K562 (cell line): ENCODE measurements around the gene BBX. TPM values are rescaled to one million over a fixed set of nuclear protein-coding genes. Genes with fewer than 3 reads are reported as not detected.

ENCODE experiments used
- ATAC-seq: fragments of 200-7000 bp; cut with Tn5 transposase; 3 replicates; pipeline ENCODE4 v1.9.1; 2020; ENCODE audit warnings: moderate library complexity
- BruUV-seq: library from RNA; stranded (reverse); fragments of 400-500 nt; replicated peaks from 2 replicates; lab custom pipeline; 2021; lab: Mats Ljungman, UMichigan
- CTCF ChIA-PET: fragments of 300-600 bp; formaldehyde crosslinking; extraction: SDS; loops from one replicate; lab custom pipeline; 2021; ENCODE audit warnings: low intra/inter-chr PET ratio; lab: Yijun Ruan, JAX
- POLR2A ChIA-PET: fragments of 300-600, 350-650 bp; sonication (Branson Sonifier 250); formaldehyde crosslinking; extraction: SDS; loops from one replicate; lab custom pipeline; 2021; ENCODE audit warnings: antibody characterized with exemption, inconsistent platforms; lab: Yijun Ruan, JAX
- DNase-seq, 4 experiments: peaks; one replicate each; pipeline versions ENCODE4 v3.0.0 to v3.0.0-alpha.2; 2011 to 2018; ENCODE audit warnings: low spot score in 3 of 4, mixed read lengths in 3 of 4; ENCODE audit errors: extremely low read depth in 1 of 4
- FAIRE-seq: peaks from 2 replicates; lab custom pipeline; 2011; peaks lifted over from hg19 to GRCh38; lab: Jason Lieb, UNC
- H2AFZ ChIP-seq: 2 replicates; pipeline ENCODE4 v1.6.0; 2011; ENCODE audit warnings: low read depth, low read length, control low read depth, inconsistent platforms
- H3K27ac ChIP-seq: fragments of 200-600 bp; 3 replicates; pipeline ENCODE4 v1.8.0; 2011; ENCODE audit warnings: low read depth, mild to moderate bottlenecking, control low read depth, inconsistent platforms, low read length, moderate library complexity, mixed read lengths; ENCODE audit errors: extremely low read depth
- H3K27me3 ChIP-seq, 2 experiments: fragments of 300-600 bp in 1 of 2; 2 replicates in 1 of 2; 3 replicates in 1 of 2; pipeline versions ENCODE4 v1.6.0 to v1.8.0; 2011; ENCODE audit warnings: inconsistent platforms in 2 of 2, low read length in 2 of 2, mild to moderate bottlenecking in 1 of 2, mixed read lengths in 1 of 2, moderate library complexity in 1 of 2; ENCODE audit not compliant: control insufficient read depth in 2 of 2, insufficient read depth in 2 of 2
- H3K36me3 ChIP-seq: fragments of 300-600 bp; 3 replicates; pipeline ENCODE4 v1.8.0; 2011; ENCODE audit warnings: mild to moderate bottlenecking, low read length, inconsistent platforms; ENCODE audit not compliant: control insufficient read depth, insufficient read depth
- H3K4me1 ChIP-seq, 2 experiments: fragments of 200-600 bp in 1 of 2; replicated peaks in 1 of 2; 2 replicates in 1 of 2; 3 replicates in 1 of 2; pipeline versions ENCODE4 v1.5.1 to v1.8.0; 2011; ENCODE audit warnings: inconsistent platforms in 2 of 2, low read length in 2 of 2, mild to moderate bottlenecking in 1 of 2, mixed read lengths in 1 of 2, moderate library complexity in 1 of 2; ENCODE audit not compliant: control insufficient read depth in 2 of 2, insufficient read depth in 2 of 2
- H3K4me2 ChIP-seq: 2 replicates; pipeline ENCODE4 v1.6.1; 2011; ENCODE audit warnings: low read length, control low read depth, inconsistent platforms, mixed read lengths; ENCODE audit not compliant: insufficient read depth
- H3K4me3 ChIP-seq: fragments of 200-600 bp; sonication (generic), shearing (Covaris generic); 2 replicates; pipeline ENCODE4 v1.5.1; 2016; ENCODE audit warnings: control low read depth, inconsistent platforms
- H3K79me2 ChIP-seq: fragments of 200-600 bp; 3 replicates; pipeline ENCODE4 v1.8.0; 2011; ENCODE audit warnings: low read length, inconsistent platforms; ENCODE audit not compliant: control insufficient read depth, insufficient read depth
- H3K9ac ChIP-seq, 2 experiments: 2 replicates each; pipeline versions ENCODE4 v1.6.0 to v1.6.1; 2011; ENCODE audit warnings: low read depth in 2 of 2, low read length in 2 of 2, control low read depth in 1 of 2, inconsistent platforms in 1 of 2, mild to moderate bottlenecking in 1 of 2, mixed read lengths in 1 of 2; ENCODE audit not compliant: insufficient read depth in 1 of 2
- H3K9me1 ChIP-seq: one replicate; pipeline ENCODE4 v1.6.0; 2011; ENCODE audit warnings: inconsistent platforms, mild to moderate bottlenecking, low read length, moderate library complexity; ENCODE audit not compliant: control insufficient read depth, insufficient read depth
- H3K9me3 ChIP-seq: replicated peaks from 2 replicates; pipeline ENCODE4 v1.5.1; 2011; ENCODE audit warnings: low read depth, low read length, inconsistent platforms; ENCODE audit not compliant: control insufficient read depth, insufficient read depth
- H4K20me1 ChIP-seq: replicated peaks from 2 replicates; pipeline ENCODE4 v1.6.1; 2011; ENCODE audit warnings: low read length, inconsistent platforms, mixed read lengths; ENCODE audit not compliant: control insufficient read depth, insufficient read depth
- CCNT2 ChIP-seq: IDR thresholded peaks from 2 replicates; pipeline ENCODE4 v1.6.1; 2011; ENCODE audit warnings: borderline replicate concordance, low read depth, mild to moderate bottlenecking, moderate library complexity, mixed read lengths, low read length; ENCODE audit not compliant: insufficient read length; ENCODE audit errors: extremely low read depth
- CSDE1 ChIP-seq, 2 experiments: fragments of 450-650 bp; IDR thresholded peaks; 2 replicates each; pipeline ENCODE4 v1.6.1; 2016; ENCODE audit warnings: mild to moderate bottlenecking in 1 of 2
- FOXJ3 ChIP-seq: sonication (generic); formaldehyde crosslinking; IDR thresholded peaks from 2 replicates; pipeline ENCODE4 v1.4.0; 2020; ENCODE audit warnings: mild to moderate bottlenecking, missing genetic modification reagents
- HNRNPK ChIP-seq: fragments of 200-400 bp; formaldehyde crosslinking; IDR thresholded peaks from one replicate; pipeline ENCODE4 v1.6.1; 2018; ENCODE audit warnings: mild to moderate bottlenecking, low read depth, low read length; ENCODE audit not compliant: poor library complexity, severe bottlenecking
- HNRNPUL1 ChIP-seq: fragments of 200-400 bp; formaldehyde crosslinking; IDR thresholded peaks from 2 replicates; pipeline ENCODE4 v1.6.1; 2017; ENCODE audit warnings: low read length
- NFIC ChIP-seq: fragments of 450-650 bp; IDR thresholded peaks from 2 replicates; pipeline ENCODE4 v1.6.1; 2017; ENCODE audit warnings: mild to moderate bottlenecking, inconsistent platforms
- PCBP2 ChIP-seq: fragments of 200-400 bp; formaldehyde crosslinking; IDR thresholded peaks from 2 replicates; pipeline ENCODE4 v1.6.1; 2018; ENCODE audit warnings: low read length, low read depth, mild to moderate bottlenecking, moderate library complexity; ENCODE audit not compliant: poor library complexity, severe bottlenecking
- ZNF778 ChIP-seq: fragments of 450-650 bp; formaldehyde crosslinking; IDR thresholded peaks from 2 replicates; pipeline ENCODE4 v1.4.0; 2020; ENCODE audit warnings: mild to moderate bottlenecking, moderate library complexity
- WGBS: fragments of 100-300 bp; shearing (Covaris generic); methylation state at CpG from one replicate; pipeline ENCODE4 v1.1.6; 2016; ENCODE audit warnings: low coverage, mixed read lengths; ENCODE audit not compliant: insufficient coverage; ENCODE audit errors: missing lambda C conversion rate; 5-methylcytosine and 5-hydroxymethylcytosine counted together
- in situ Hi-C: fragments of 300-500 bp; cut with MboI; formaldehyde crosslinking; loops from 4 replicates; pipeline ENCODE4 v1.15.0; 2018; ENCODE audit warnings: inconsistent platforms, mixed read lengths
- intact Hi-C: fragments of 100-400 bp; cut with micrococcal nuclease; formaldehyde crosslinking; loops from 2 replicates; pipeline ENCODE4 v1.14.2; 2022
- polyA plus RNA-seq, 8 experiments: library from polyadenylated mRNA; depleted of rRNA in 4 of 8; stranded (reverse) in 5 of 8; unstranded in 3 of 8; fragments of >200 nt; fragmentation: Nextera tagmentation in 2 of 8; fragmentation: Illumina TruSeq in 1 of 8; extraction: Ambion mirVana in 2 of 8; extraction: Trizol in 1 of 8; gene quantifications; 2 replicates each; pipeline versions ENCODE4 v1.2.1 to v1.2.3, GENCODE V29; 2011 to 2014; ENCODE audit warnings: inconsistent platforms in 1 of 8, missing spikeins in 1 of 8
- total RNA-seq, 7 experiments: library from RNA; depleted of rRNA in 6 of 7; stranded (reverse); fragments of >200 nt in 6 of 7; fragmentation: Illumina TruSeq in 2 of 7; extraction: Trizol in 2 of 7; gene quantifications; 2 replicates each; pipeline versions ENCODE4 v1.2.1 to v1.2.3, GENCODE V29; 2011 to 2021; ENCODE audit warnings: low replicate concordance in 1 of 7
- TF ChIP-seq, protein P1 (sequence below): sonication (generic); formaldehyde crosslinking; IDR thresholded peaks from 2 replicates; pipeline ENCODE4 v1.8.0; 2023; ENCODE audit warnings: mild to moderate bottlenecking, missing genetic modification reagents

Gene BBX
- total and polyA plus RNA-seq, 9 of the 15 experiments (the other 6 are each of a cell fraction or from before 2014, with no cell fraction given): 4.9 to 19.5 (median 11.8) TPM

DNA sequence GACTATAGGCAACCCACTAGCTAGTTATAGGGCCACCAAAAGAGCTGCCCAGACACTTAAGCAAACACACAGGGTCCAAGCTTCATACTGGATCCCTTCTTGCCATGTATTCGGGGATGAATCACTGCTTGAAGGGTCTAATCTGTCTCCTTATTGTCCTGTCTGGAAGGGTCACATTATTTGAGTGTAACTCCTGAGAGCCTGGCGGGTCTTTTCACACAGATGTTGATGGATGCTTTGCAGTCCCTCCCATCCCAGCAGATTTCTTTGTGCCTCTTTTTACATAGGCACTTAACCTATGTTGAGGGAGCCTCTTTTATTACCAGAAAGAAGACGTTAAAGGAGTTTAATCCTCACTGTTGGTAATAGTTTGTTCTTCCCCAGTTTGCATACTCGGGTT, 56.6 kb downstream of the BBX start:
- ChIA-PET CTCF (no interaction called here), POLR2A (no interaction called here)
- Histone ChIP-seq H3K9me3 (no peaks in the 10 kb centered on the region), H3K4me3 (no peak overlapping the region), H3K9ac (no peak overlapping the region), H3K4me2 (no peak overlapping the region), H4K20me1 (no peaks in the 10 kb centered on the region), H2AFZ (no peak overlapping the region), H3K4me1 (no peaks in the 10 kb centered on the region), H3K36me3 (no peaks in the 10 kb centered on the region), H3K79me2 (no peaks in the 10 kb centered on the region), H3K9me1 (no peaks in the 10 kb centered on the region), H3K27me3 (no peaks in the 10 kb centered on the region), H3K27ac (no peak overlapping the region)
- in situ Hi-C loops: no loop called here
- TF ChIP-seq HNRNPK (no peak), CCNT2 (no peak), FOXJ3 (CRISPR knock-in tag) (no peak), NFIC (no peak), HNRNPUL1 (no peak), CSDE1 (IDR thresholded peaks at IDR 0.05) (no peak), ZNF778 (CRISPR knock-in tag) (no peak), PCBP2 (no peak)
- TF ChIP-seq, protein P1, sequence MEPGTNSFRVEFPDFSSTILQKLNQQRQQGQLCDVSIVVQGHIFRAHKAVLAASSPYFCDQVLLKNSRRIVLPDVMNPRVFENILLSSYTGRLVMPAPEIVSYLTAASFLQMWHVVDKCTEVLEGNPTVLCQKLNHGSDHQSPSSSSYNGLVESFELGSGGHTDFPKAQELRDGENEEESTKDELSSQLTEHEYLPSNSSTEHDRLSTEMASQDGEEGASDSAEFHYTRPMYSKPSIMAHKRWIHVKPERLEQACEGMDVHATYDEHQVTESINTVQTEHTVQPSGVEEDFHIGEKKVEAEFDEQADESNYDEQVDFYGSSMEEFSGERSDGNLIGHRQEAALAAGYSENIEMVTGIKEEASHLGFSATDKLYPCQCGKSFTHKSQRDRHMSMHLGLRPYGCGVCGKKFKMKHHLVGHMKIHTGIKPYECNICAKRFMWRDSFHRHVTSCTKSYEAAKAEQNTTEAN (CRISPR knock-in tag): no peak
- FAIRE-seq (no peak), DNase-seq (no peak), ATAC-seq (no peak)
- BruUV-seq: no TSS peak
- intact Hi-C loops: loop anchor here (10.0 kb wide), 2 partner anchors 85 to 265 kb away; no protein-coding TSS in a partner anchor
- WGBS: 33% methylated on average over 4 of the region's 4 CpGs
